Kidney epithelial cell (primary cell): ENCODE results near the gene OXSM. TPM values are rescaled to one million over a fixed set of nuclear protein-coding genes. Genes with fewer than 3 reads are reported as not detected.

Experiments
- DNase-seq: peaks from one replicate; pipeline ENCODE4 v3.0.0-alpha.2; 2010; ENCODE audit warnings: low read depth
- H3K27me3 ChIP-seq: 2 replicates; pipeline ENCODE4 v1.6.0; 2011; ENCODE audit warnings: low read length; ENCODE audit not compliant: control insufficient read depth, insufficient read depth
- H3K36me3 ChIP-seq: 2 replicates; pipeline ENCODE4 v1.5.1; 2011; ENCODE audit warnings: low read length; ENCODE audit not compliant: control insufficient read depth, insufficient read depth
- H3K4me3 ChIP-seq: 2 replicates; pipeline ENCODE4 v1.5.1; 2011; ENCODE audit warnings: low read depth, mild to moderate bottlenecking, control low read depth, low read length
- CTCF ChIP-seq: IDR thresholded peaks from 2 replicates; pipeline ENCODE4 v1.5.1; 2011; ENCODE audit warnings: mild to moderate bottlenecking, moderate library complexity, low read length, control low read depth, inconsistent platforms; ENCODE audit not compliant: insufficient read depth, poor library complexity, severe bottlenecking
- total RNA-seq: library from RNA; depleted of rRNA; stranded (reverse); fragments of >200 nt; gene quantifications from 2 replicates; pipeline ENCODE4 v1.2.3, GENCODE V29; 2015

The OXSM gene
- total RNA-seq, 1 donor from 2014 or later = 15.1 TPM

- Histone ChIP-seq H3K36me3 (no peaks in the 10 kb centered on the region), H3K27me3 (no peaks in the 10 kb centered on the region), H3K4me3 (no peak overlapping the region)
- no peak for DNase-seq
- no peak for TF ChIP-seq CTCF
Measured at GRCh38 chr3:25821746-25822573, 32.1 kb downstream of the OXSM start.

- no peaks in the 10 kb centered on the region for H3K36me3 ChIP-seq
- TF ChIP-seq CTCF = no peak
- H3K27me3 ChIP-seq = no peaks in the 10 kb centered on the region
- no peak overlapping the region for H3K4me3 ChIP-seq
- DNase-seq = no peak
Measured at GRCh38 chr3:25823314-25823713, 33.4 kb downstream of the OXSM start.

- no peak for TF ChIP-seq CTCF
- H3K36me3 ChIP-seq = no peaks in the 10 kb centered on the region
- H3K27me3 ChIP-seq = no peaks in the 10 kb centered on the region
- no peak for DNase-seq
- H3K4me3 ChIP-seq = no peak overlapping the region
Measured at GRCh38 chr3:25826510-25826909, 36.6 kb downstream of the OXSM start.

- Histone ChIP-seq H3K4me3 (no peak overlapping the region), H3K36me3 (no peaks in the 10 kb centered on the region), H3K27me3 (no peaks in the 10 kb centered on the region)
- DNase-seq = no peak
- TF ChIP-seq CTCF = no peak
Measured at GRCh38 chr3:25830373-25831280, 40.7 kb downstream of the OXSM start.

- Histone ChIP-seq H3K36me3 (no peaks in the 10 kb centered on the region), H3K27me3 (no peaks in the 10 kb centered on the region), H3K4me3 (no peak overlapping the region)
- peak; percentile 37 for DNase-seq
- TF ChIP-seq CTCF = peak; percentile 35
Measured at GRCh38 chr3:25831578-25831977, 41.7 kb downstream of the OXSM start.
